Activated B cell treated with CpG ODN at 0.5 μM for 24 hours (primary cell): ENCODE data around the gene CSAD. TPM values are rescaled to one million over a fixed set of nuclear protein-coding genes. Genes with fewer than 3 reads are reported as not detected.

ENCODE experiments used
- ATAC-seq: fragments of 200-7000 bp; cut with Tn5 transposase; one replicate; pipeline ENCODE4 v1.10.0; 2021; ENCODE audit warnings: low read depth, mild to moderate bottlenecking, moderate library complexity
- CTCF ChIA-PET: fragments of 350-600 bp; sonication (Branson Sonifier 250); formaldehyde crosslinking; loops from one replicate; lab custom pipeline; 2021; ENCODE audit warnings: antibody characterized with exemption; lab: Charles Lee
- POLR2A ChIA-PET: fragments of 350-600 bp; sonication (Branson Sonifier 250); formaldehyde crosslinking; loops from one replicate; lab custom pipeline; 2021; ENCODE audit warnings: antibody characterized with exemption; lab: Charles Lee
- DNase-seq: peaks from one replicate; pipeline ENCODE4 v3.0.0; 2022
- H3K27ac Mint-ChIP-seq: one replicate; pipeline ENCODE4 v1.8.0; 2020; ENCODE audit warnings: mixed read lengths
- H3K27me3 Mint-ChIP-seq: one replicate; pipeline ENCODE4 v1.8.0; 2021; ENCODE audit warnings: mixed read lengths
- H3K36me3 Mint-ChIP-seq: one replicate; pipeline ENCODE4 v1.8.0; 2021; ENCODE audit warnings: low read depth, mixed read lengths
- H3K4me1 Mint-ChIP-seq: one replicate; pipeline ENCODE4 v1.8.0; 2021; ENCODE audit warnings: mixed read lengths
- H3K4me3 Mint-ChIP-seq: one replicate; pipeline ENCODE4 v1.8.0; 2020; ENCODE audit warnings: mild to moderate bottlenecking, mixed read lengths
- H3K9me3 Mint-ChIP-seq: one replicate; pipeline ENCODE4 v1.8.0; 2020; ENCODE audit warnings: mixed read lengths
- CTCF ChIP-seq: fragments of 200-600 bp; IDR thresholded peaks from one replicate; pipeline ENCODE4 v1.8.0; 2022; ENCODE audit warnings: antibody characterized with exemption, mild to moderate bottlenecking
- intact Hi-C: fragments of 100-400 bp; cut with micrococcal nuclease; formaldehyde crosslinking; loops from one replicate; pipeline ENCODE4 v1.15.1; 2024
- total RNA-seq: library from RNA; stranded (reverse); gene quantifications from 2 replicates; pipeline ENCODE4 v1.2.3, GENCODE V29; 2022

Gene CSAD
- total RNA-seq, 1 donor from 2014 or later: 34.6 TPM

- ATAC-seq (no peak), DNase-seq (no peak)
- H3K27me3 Mint-ChIP-seq: no peaks in the 10 kb centered on the region
- CTCF ChIA-PET: interaction anchor here (0.6 to 14.7 kb wide), 14 partner anchors 10 to 131 kb away, joined by 3 to 298 read pairs (median 13); partner anchors contain the start of genes AAAS, ESPL1, MYG1 and PFDN5
- no peak overlapping the region for H3K4me3 Mint-ChIP-seq
- TF ChIP-seq CTCF: no peak
- POLR2A ChIA-PET: interaction anchor here (0.8 to 6.1 kb wide), 10 partner anchors 10 to 80 kb away, joined by 3 to 48 read pairs (median 4); partner anchors contain the start of genes CSAD, ESPL1, PFDN5 and ZNF740
- intact Hi-C loops: loop anchor here (10.0 kb wide), 1 partner anchor 290 kb away; the partner anchor contains the start of genes NPFF and TARBP2
- H3K36me3 Mint-ChIP-seq: peaks cover 19% of the 10 kb centered on the region
- H3K9me3 Mint-ChIP-seq: no peaks in the 10 kb centered on the region
- H3K27ac Mint-ChIP-seq: peak overlapping the region; percentile 30
- H3K4me1 Mint-ChIP-seq: peaks cover 72% of the 10 kb centered on the region
Measured at GRCh38 chr12:53214687-53215455, 34.1 kb upstream of the CSAD start.

GRCh38 chr12:53214221-53214620, 33.5 kb upstream of the CSAD start:
- intact Hi-C loops: loop anchor here (10.0 kb wide), 1 partner anchor 291 kb away; the partner anchor contains the start of genes NPFF and TARBP2
- Mint-ChIP-seq H3K4me3 (no peak overlapping the region), H3K27ac (peak overlapping the region; percentile 30), H3K36me3 (peaks cover 19% of the 10 kb centered on the region), H3K9me3 (no peaks in the 10 kb centered on the region), H3K4me1 (peaks cover 73% of the 10 kb centered on the region), H3K27me3 (no peaks in the 10 kb centered on the region)
- no peak for DNase-seq
- CTCF ChIA-PET: interaction anchor here (0.6 to 14.7 kb wide), 25 partner anchors 9 to 148 kb away, joined by 3 to 298 read pairs (median 4); partner anchors contain the start of genes AAAS, CSAD, ESPL1 and MYG1
- no peak for ATAC-seq
- TF ChIP-seq CTCF: no peak
- POLR2A ChIA-PET: interaction anchor here (0.8 to 6.1 kb wide), 10 partner anchors 9 to 80 kb away, joined by 3 to 48 read pairs (median 4); partner anchors contain the start of genes CSAD, ESPL1 and ZNF740

- Mint-ChIP-seq H3K27me3 (no peaks in the 10 kb centered on the region), H3K4me3 (no peak overlapping the region), H3K4me1 (peaks cover 76% of the 10 kb centered on the region), H3K36me3 (peaks cover 22% of the 10 kb centered on the region), H3K27ac (peak overlapping the region; percentile 6), H3K9me3 (no peaks in the 10 kb centered on the region)
- CTCF ChIA-PET: interaction anchor here (0.6 to 14.7 kb wide), 29 partner anchors 8 to 295 kb away, joined by 3 to 298 read pairs (median 4); partner anchors contain the start of genes AAAS, ESPL1, MYG1 and PFDN5
- ATAC-seq (peak; percentile 75), DNase-seq (peak; percentile 82)
- intact Hi-C loops: loop anchor here (1.0 to 10.0 kb wide), 7 partner anchors 38 to 291 kb away; partner anchors contain the start of genes AAAS, ESPL1, NPFF and TARBP2
- peak; percentile 49 for TF ChIP-seq CTCF
- POLR2A ChIA-PET: interaction anchor here (0.7 to 6.1 kb wide), 10 partner anchors 33 to 295 kb away, joined by 3 to 48 read pairs (median 4); partner anchors contain the start of genes CSAD, ESPL1, MYG1 and ZNF740
Measured at GRCh38 chr12:53213348-53213747, 32.6 kb upstream of the CSAD start.

GRCh38 chr12:53212931-53213330, 32.2 kb upstream of the CSAD start:
- Mint-ChIP-seq H3K27ac (peak overlapping the region; percentile 37), H3K27me3 (no peaks in the 10 kb centered on the region), H3K4me3 (no peak overlapping the region), H3K9me3 (no peaks in the 10 kb centered on the region), H3K36me3 (peaks cover 22% of the 10 kb centered on the region), H3K4me1 (peaks cover 76% of the 10 kb centered on the region)
- ATAC-seq (no peak), DNase-seq (no peak)
- POLR2A ChIA-PET: interaction anchor here (0.9 to 6.1 kb wide), 5 partner anchors 18 to 295 kb away, joined by 3 to 48 read pairs (median 4); partner anchors contain the start of genes ESPL1 and PFDN5
- TF ChIP-seq CTCF: no peak
- intact Hi-C loops: loop anchor here (1.0 to 10.0 kb wide), 7 partner anchors 38 to 292 kb away; partner anchors contain the start of genes AAAS, ESPL1, NPFF and TARBP2
- CTCF ChIA-PET: interaction anchor here (0.7 to 14.7 kb wide), 22 partner anchors 12 to 295 kb away, joined by 3 to 298 read pairs (median 6); partner anchors contain the start of genes AAAS, CSAD, ESPL1 and MYG1
